Caco-2 (cell line): Measurements from ENCODE around the gene CCDC3. TPM values are rescaled to one million over a fixed set of nuclear protein-coding genes. Genes with fewer than 3 reads are reported as not detected.

Experiments
- BruUV-seq: library from RNA; stranded (reverse); fragments of 400-500 nt; replicated peaks from 2 replicates; lab custom pipeline; 2021; lab: Mats Ljungman, UMichigan
- CTCF ChIA-PET: fragments of 300-600 bp; sonication (Branson Sonifier 250); formaldehyde crosslinking; loops from one replicate; lab custom pipeline; 2022; ENCODE audit warnings: antibody characterized with exemption; lab: Charles Lee
- POLR2A ChIA-PET: fragments of 300-600 bp; sonication (Branson Sonifier 250); formaldehyde crosslinking; loops from one replicate; lab custom pipeline; 2022; ENCODE audit warnings: antibody characterized with exemption; lab: Charles Lee
- DNase-seq, 2 experiments: peaks; one replicate each; pipeline versions ENCODE4 v3.0.0 to v3.0.0-alpha.2; 2020 to 2022
- H3K27me3 ChIP-seq: replicated peaks from 2 replicates; pipeline ENCODE4 v1.6.0; 2011; ENCODE audit warnings: low read length; ENCODE audit not compliant: control insufficient read depth, insufficient read depth
- H3K36me3 ChIP-seq: 2 replicates; pipeline ENCODE4 v1.5.1; 2011; ENCODE audit warnings: low read length; ENCODE audit not compliant: control insufficient read depth, insufficient read depth
- H3K4me1 ChIP-seq: fragments of 250-450 bp; sonication (Bioruptor Pico); 2 replicates; pipeline ENCODE4 v1.5.1; 2020; ENCODE audit warnings: mild to moderate bottlenecking
- H3K4me3 ChIP-seq: 2 replicates; pipeline ENCODE4 v1.5.1; 2011; ENCODE audit warnings: low read depth, mild to moderate bottlenecking, control low read depth, low read length
- H3K9me3 ChIP-seq: fragments of 250-450 bp; sonication (Bioruptor Pico); 2 replicates; pipeline ENCODE4 v1.5.1; 2020; ENCODE audit warnings: mild to moderate bottlenecking, moderate library complexity
- H3K27ac Mint-ChIP-seq: one replicate; pipeline ENCODE4 v1.8.0; 2022; ENCODE audit warnings: mixed read lengths; ENCODE audit not compliant: unreplicated experiment
- H3K27me3 Mint-ChIP-seq: one replicate; pipeline ENCODE4 v1.8.0; 2022; ENCODE audit warnings: mixed read lengths; ENCODE audit not compliant: insufficient read depth, unreplicated experiment
- H3K36me3 Mint-ChIP-seq: one replicate; pipeline ENCODE4 v1.8.0; 2022; ENCODE audit warnings: mild to moderate bottlenecking, mixed read lengths; ENCODE audit not compliant: insufficient read depth, unreplicated experiment
- H3K4me1 Mint-ChIP-seq: one replicate; pipeline ENCODE4 v1.8.0; 2022; ENCODE audit warnings: low read depth, mixed read lengths; ENCODE audit not compliant: unreplicated experiment
- H3K4me3 Mint-ChIP-seq: one replicate; pipeline ENCODE4 v1.8.0; 2022; ENCODE audit warnings: mild to moderate bottlenecking, moderate library complexity, mixed read lengths; ENCODE audit not compliant: unreplicated experiment
- H3K9me3 Mint-ChIP-seq: one replicate; pipeline ENCODE4 v1.8.0; 2022; ENCODE audit warnings: mixed read lengths; ENCODE audit not compliant: unreplicated experiment
- intact Hi-C: fragments of 100-400 bp; cut with micrococcal nuclease; formaldehyde crosslinking; loops from one replicate; pipeline ENCODE4 v1.10.0; 2022; ENCODE audit not compliant: unreplicated experiment
- total RNA-seq: library from RNA; stranded (reverse); gene quantifications from 2 replicates; pipeline ENCODE4 v1.2.3, GENCODE V29; 2022
- TF ChIP-seq, protein P1 (sequence below), 2 experiments: fragments of 200-600 bp in 1 of 2; IDR thresholded peaks; 1 replicate in 1 of 2; 2 replicates in 1 of 2; pipeline versions ENCODE4 v1.5.1 to v1.8.0; 2011 to 2022; ENCODE audit warnings: antibody characterized with exemption in 1 of 2, control low read depth in 1 of 2, inconsistent platforms in 1 of 2, low read depth in 1 of 2, low read length in 1 of 2, mild to moderate bottlenecking in 1 of 2, moderate library complexity in 1 of 2; ENCODE audit not compliant: insufficient read depth in 1 of 2, severe bottlenecking in 1 of 2, unreplicated experiment in 1 of 2

The CCDC3 gene
- total RNA-seq, 1 experiment from 2014 or later = 3.2 TPM

DNA sequence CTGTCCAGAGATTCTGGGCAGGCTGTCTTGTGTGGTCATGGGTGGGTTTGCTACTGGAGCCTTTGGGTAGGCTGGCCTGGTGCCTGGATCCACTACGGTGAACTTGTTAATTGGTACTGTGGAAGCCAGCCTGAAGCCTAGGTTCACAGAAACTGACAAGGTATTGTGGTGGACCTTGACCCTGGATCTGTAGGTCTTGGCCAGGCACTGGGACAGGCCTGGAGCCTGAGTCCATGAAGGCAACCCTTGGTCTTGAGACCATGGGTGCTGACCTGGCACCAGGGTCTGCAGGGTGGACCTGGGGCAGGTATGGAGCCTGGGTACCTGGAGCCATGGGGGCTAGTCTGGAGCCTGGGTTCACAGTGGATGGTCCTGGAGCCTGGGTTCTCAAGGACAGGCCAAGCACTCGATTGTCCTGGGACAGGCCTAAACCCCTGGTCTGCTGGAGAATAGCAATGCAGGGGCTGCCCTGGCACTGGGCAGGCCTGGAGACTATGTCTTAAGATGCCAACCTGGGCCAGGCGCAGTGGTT lies 85.8 kb downstream of the CCDC3 start:
- no peak for DNase-seq
- ChIA-PET POLR2A (no interaction called here), CTCF (no interaction called here)
- Mint-ChIP-seq H3K27ac (no peak overlapping the region), H3K36me3 (no peaks in the 10 kb centered on the region), H3K4me3 (no peak overlapping the region), H3K27me3 (peaks cover 8% of the 10 kb centered on the region), H3K9me3 (peaks cover 14% of the 10 kb centered on the region), H3K4me1 (no peaks in the 10 kb centered on the region)
- TF ChIP-seq, protein P1, sequence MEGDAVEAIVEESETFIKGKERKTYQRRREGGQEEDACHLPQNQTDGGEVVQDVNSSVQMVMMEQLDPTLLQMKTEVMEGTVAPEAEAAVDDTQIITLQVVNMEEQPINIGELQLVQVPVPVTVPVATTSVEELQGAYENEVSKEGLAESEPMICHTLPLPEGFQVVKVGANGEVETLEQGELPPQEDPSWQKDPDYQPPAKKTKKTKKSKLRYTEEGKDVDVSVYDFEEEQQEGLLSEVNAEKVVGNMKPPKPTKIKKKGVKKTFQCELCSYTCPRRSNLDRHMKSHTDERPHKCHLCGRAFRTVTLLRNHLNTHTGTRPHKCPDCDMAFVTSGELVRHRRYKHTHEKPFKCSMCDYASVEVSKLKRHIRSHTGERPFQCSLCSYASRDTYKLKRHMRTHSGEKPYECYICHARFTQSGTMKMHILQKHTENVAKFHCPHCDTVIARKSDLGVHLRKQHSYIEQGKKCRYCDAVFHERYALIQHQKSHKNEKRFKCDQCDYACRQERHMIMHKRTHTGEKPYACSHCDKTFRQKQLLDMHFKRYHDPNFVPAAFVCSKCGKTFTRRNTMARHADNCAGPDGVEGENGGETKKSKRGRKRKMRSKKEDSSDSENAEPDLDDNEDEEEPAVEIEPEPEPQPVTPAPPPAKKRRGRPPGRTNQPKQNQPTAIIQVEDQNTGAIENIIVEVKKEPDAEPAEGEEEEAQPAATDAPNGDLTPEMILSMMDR (IDR thresholded peaks at IDR 0.05; ENCODE audit: insufficient read depth in 1 of 2, low read depth in 1 of 2, low read length in 1 of 2, severe bottlenecking in 1 of 2, unreplicated experiment in 1 of 2) = no peak
- no peaks in the 10 kb centered on the region for H3K4me1 ChIP-seq
- H3K36me3 ChIP-seq = no peaks in the 10 kb centered on the region
- peaks cover 12% of the 10 kb centered on the region; the same call in 1 of the 2 replicates for H3K9me3 ChIP-seq
- intact Hi-C loops = no loop called here
- H3K27me3 ChIP-seq = no peaks in the 10 kb centered on the region
- BruUV-seq = no TSS peak
- H3K4me3 ChIP-seq = no peak overlapping the region

DNA sequence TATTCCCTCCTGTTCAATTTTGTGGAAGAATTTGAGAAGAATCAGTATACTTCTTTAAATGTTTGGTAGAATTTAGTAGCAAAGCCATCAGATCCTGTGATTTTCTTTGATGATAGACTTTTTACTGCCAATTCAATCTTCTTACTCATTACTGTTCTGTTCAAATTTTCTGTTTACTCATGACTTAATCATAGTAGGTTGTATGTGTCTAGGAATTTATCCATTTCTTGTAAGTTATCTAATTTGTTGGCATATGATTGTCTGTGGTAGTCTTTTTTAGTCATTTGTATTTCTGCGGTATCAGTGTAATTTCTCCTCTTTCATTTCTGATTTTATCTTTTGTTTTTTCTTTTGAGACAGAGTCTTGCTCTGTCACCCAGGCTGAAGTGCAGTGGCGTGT lies 87.4 kb downstream of the CCDC3 start:
- H3K4me1 ChIP-seq = no peaks in the 10 kb centered on the region
- Mint-ChIP-seq H3K27me3 (peaks cover 8% of the 10 kb centered on the region), H3K4me3 (no peak overlapping the region), H3K9me3 (peaks cover 14% of the 10 kb centered on the region), H3K27ac (no peak overlapping the region), H3K4me1 (no peaks in the 10 kb centered on the region), H3K36me3 (no peaks in the 10 kb centered on the region)
- POLR2A ChIA-PET = no interaction called here
- H3K36me3 ChIP-seq = no peaks in the 10 kb centered on the region
- CTCF ChIA-PET = no interaction called here
- no peaks in the 10 kb centered on the region for H3K27me3 ChIP-seq
- H3K9me3 ChIP-seq = peaks cover 12% of the 10 kb centered on the region; the same call in 1 of the 2 replicates
- no TSS peak for BruUV-seq
- intact Hi-C loops = no loop called here
- TF ChIP-seq, protein P1 (IDR thresholded peaks at IDR 0.05; ENCODE audit: insufficient read depth in 1 of 2, low read depth in 1 of 2, low read length in 1 of 2, severe bottlenecking in 1 of 2, unreplicated experiment in 1 of 2) = no peak
- no peak overlapping the region for H3K4me3 ChIP-seq
- DNase-seq = no peak

DNA sequence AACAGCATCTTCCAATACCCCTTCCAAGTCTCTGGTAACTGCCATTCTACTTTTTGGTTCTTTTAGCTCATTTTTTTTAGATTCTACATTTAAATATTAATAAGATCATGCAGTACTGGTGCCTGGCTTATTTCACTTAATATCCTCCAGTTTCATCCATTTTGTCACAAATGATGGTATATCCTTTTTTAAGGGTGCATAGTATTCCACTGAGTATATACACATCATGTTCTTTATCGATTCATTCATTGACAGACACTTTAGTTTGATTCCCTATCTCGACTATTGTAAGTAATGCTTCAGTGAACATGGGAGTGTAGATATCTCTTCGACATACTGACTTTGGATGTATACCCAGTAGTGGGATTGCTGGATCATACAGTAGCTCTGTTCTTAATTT lies 89.7 kb downstream of the CCDC3 start:
- Mint-ChIP-seq H3K4me3 (no peak overlapping the region), H3K36me3 (no peaks in the 10 kb centered on the region), H3K27me3 (peaks cover 11% of the 10 kb centered on the region), H3K9me3 (peaks cover 14% of the 10 kb centered on the region), H3K4me1 (no peaks in the 10 kb centered on the region), H3K27ac (no peak overlapping the region)
- Histone ChIP-seq H3K4me1 (no peaks in the 10 kb centered on the region), H3K27me3 (no peaks in the 10 kb centered on the region), H3K9me3 (peaks cover 8% of the 10 kb centered on the region; the same call in 1 of the 2 replicates), H3K36me3 (no peaks in the 10 kb centered on the region), H3K4me3 (no peak overlapping the region)
- TF ChIP-seq, protein P1 (IDR thresholded peaks at IDR 0.05; ENCODE audit: insufficient read depth in 1 of 2, low read depth in 1 of 2, low read length in 1 of 2, severe bottlenecking in 1 of 2, unreplicated experiment in 1 of 2) = no peak
- no peak for DNase-seq
- intact Hi-C loops = no loop called here
- POLR2A ChIA-PET = no interaction called here
- CTCF ChIA-PET = no interaction called here
- BruUV-seq = no TSS peak
